AG04450 (cell line): ENCODE results near the gene RPLP2. TPM values are rescaled to one million over a fixed set of nuclear protein-coding genes. Genes with fewer than 3 reads are reported as not detected.

Experiments used
- CTCF ChIA-PET: fragments of 300-600, 350-600 bp; formaldehyde crosslinking; extraction: SDS; loops from one replicate; lab custom pipeline; 2022; ENCODE audit warnings: antibody characterized with exemption, inconsistent platforms; lab: Charles Lee
- POLR2A ChIA-PET: fragments of 350-600 bp; formaldehyde crosslinking; extraction: SDS; loops from one replicate; lab custom pipeline; 2021; ENCODE audit warnings: antibody characterized with exemption, inconsistent platforms; lab: Yijun Ruan, JAX
- DNase-seq: peaks from one replicate; pipeline ENCODE4 v3.0.0-alpha.2; 2011; ENCODE audit warnings: low read depth, low spot score
- H3K27ac ChIP-seq: one replicate; pipeline ENCODE4 v1.5.1; 2012; ENCODE audit warnings: low read depth, low read length, control low read depth
- H3K27me3 ChIP-seq: one replicate; pipeline ENCODE4 v1.6.0; 2012; ENCODE audit warnings: low read length; ENCODE audit not compliant: control insufficient read depth, insufficient read depth
- H3K4me3 ChIP-seq: 2 replicates; pipeline ENCODE4 v1.5.1; 2011; ENCODE audit warnings: mild to moderate bottlenecking, low read depth, low read length, control low read depth
- H3K9me3 ChIP-seq: 2 replicates; pipeline ENCODE4 v1.5.1; 2012; ENCODE audit warnings: low read length; ENCODE audit not compliant: control insufficient read depth, insufficient read depth
- polyA plus RNA-seq: library from polyadenylated mRNA; depleted of rRNA; stranded (reverse); fragments of >200 nt; gene quantifications from 2 replicates; pipeline ENCODE4 v1.2.3, GENCODE V29; 2011
- TF ChIP-seq, protein P1 (sequence below): IDR thresholded peaks from 2 replicates; pipeline ENCODE4 v1.5.1; 2011; ENCODE audit warnings: low read depth, low read length, control low read depth, inconsistent platforms

Gene RPLP2
- polyA plus RNA-seq, 1 experiment, result 1,115 TPM

GRCh38 chr11:777288-778255 lies 32.2 kb upstream of the RPLP2 start, which contains the start of gene GATD1:
TSS of gene GATD1 (minus strand) at chr11:777487. CDS start at chr11:777462, 25 bp downstream.
- peak within 1 kb of the TSS; percentile 21 for H3K27ac ChIP-seq
- H3K4me3 ChIP-seq, result peak within 1 kb of the TSS; percentile 82
- H3K27me3 ChIP-seq, result no peaks in the 10 kb centered on the region
- POLR2A ChIA-PET, result interaction anchor here (0.7 to 2.2 kb wide), 2 partner anchors 13 to 148 kb away, joined by 3 to 9 read pairs; partner anchors contain the start of gene CEND1
- H3K9me3 ChIP-seq, result no peaks in the 10 kb centered on the region; the same call in 1 of the 2 replicates
- TF ChIP-seq, protein P1, sequence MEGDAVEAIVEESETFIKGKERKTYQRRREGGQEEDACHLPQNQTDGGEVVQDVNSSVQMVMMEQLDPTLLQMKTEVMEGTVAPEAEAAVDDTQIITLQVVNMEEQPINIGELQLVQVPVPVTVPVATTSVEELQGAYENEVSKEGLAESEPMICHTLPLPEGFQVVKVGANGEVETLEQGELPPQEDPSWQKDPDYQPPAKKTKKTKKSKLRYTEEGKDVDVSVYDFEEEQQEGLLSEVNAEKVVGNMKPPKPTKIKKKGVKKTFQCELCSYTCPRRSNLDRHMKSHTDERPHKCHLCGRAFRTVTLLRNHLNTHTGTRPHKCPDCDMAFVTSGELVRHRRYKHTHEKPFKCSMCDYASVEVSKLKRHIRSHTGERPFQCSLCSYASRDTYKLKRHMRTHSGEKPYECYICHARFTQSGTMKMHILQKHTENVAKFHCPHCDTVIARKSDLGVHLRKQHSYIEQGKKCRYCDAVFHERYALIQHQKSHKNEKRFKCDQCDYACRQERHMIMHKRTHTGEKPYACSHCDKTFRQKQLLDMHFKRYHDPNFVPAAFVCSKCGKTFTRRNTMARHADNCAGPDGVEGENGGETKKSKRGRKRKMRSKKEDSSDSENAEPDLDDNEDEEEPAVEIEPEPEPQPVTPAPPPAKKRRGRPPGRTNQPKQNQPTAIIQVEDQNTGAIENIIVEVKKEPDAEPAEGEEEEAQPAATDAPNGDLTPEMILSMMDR, result no peak
- CTCF ChIA-PET, result no interaction called here
- DNase-seq, result no peak

GRCh38 chr11:778976-779954 lies 30.5 kb upstream of the RPLP2 start:
- ChIA-PET CTCF (interaction anchor here (0.7 kb wide), 1 partner anchor 277 kb away, joined by 3 read pairs; no protein-coding TSS in a partner anchor), POLR2A (interaction anchor here (0.7 kb wide), 1 partner anchor 15 kb away, joined by 4 read pairs; no protein-coding TSS in a partner anchor)
- H3K27me3 ChIP-seq, result no peaks in the 10 kb centered on the region
- H3K4me3 ChIP-seq, result no peak overlapping the region
- no peak overlapping the region for H3K27ac ChIP-seq
- no peak for DNase-seq
- TF ChIP-seq, protein P1, result no peak
- H3K9me3 ChIP-seq, result no peaks in the 10 kb centered on the region; the same call in 1 of the 2 replicates

DNA sequence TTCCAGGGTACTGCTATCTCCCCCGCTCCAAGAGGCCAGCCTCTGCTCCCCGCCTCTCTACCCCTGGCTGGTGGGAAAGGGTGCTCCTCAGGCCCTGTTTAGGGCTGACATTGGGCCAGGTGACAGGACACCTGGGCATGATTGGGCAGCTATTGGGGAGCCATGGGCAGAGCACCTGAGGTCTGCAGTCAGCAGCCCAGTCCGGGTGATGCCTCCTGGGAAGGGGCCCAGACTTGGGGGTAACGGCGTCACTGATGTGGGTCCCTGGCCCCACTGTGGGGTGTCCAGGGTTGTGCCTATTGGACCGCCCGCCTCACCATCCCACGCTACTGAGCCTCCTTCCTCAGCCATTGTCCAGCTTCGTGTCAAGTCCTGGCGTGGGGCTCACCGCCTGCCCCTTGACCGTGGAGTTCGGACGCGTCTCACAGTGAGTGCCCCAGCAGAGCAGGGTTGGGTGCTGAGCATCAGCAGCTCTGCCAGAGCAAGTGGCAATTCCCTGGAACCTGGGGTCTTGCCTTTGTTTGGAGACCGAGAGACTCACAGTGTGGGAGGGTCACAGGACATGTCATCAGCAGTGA lies 29.7 kb upstream of the RPLP2 start:
- Histone ChIP-seq H3K27me3 (no peaks in the 10 kb centered on the region), H3K9me3 (no peaks in the 10 kb centered on the region; the same call in 1 of the 2 replicates), H3K27ac (no peak overlapping the region), H3K4me3 (no peak overlapping the region)
- no peak for DNase-seq
- ChIA-PET POLR2A (no interaction called here), CTCF (no interaction called here)
- TF ChIP-seq, protein P1, result no peak

GRCh38 chr11:782264-783174 lies 27.2 kb upstream of the RPLP2 start:
- H3K4me3 ChIP-seq, result no peak overlapping the region
- POLR2A ChIA-PET, result interaction anchor here (1.4 kb wide), 1 partner anchor 14 kb away, joined by 3 read pairs; no protein-coding TSS in a partner anchor
- peak overlapping the region; percentile 90 for H3K27ac ChIP-seq
- TF ChIP-seq, protein P1, result no peak
- no peaks in the 10 kb centered on the region; the same call in 1 of the 2 replicates for H3K9me3 ChIP-seq
- CTCF ChIA-PET, result interaction anchor here (1.1 to 1.3 kb wide), 3 partner anchors 13 to 131 kb away, joined by 3 to 5 read pairs (median 4); no protein-coding TSS in a partner anchor
- no peak for DNase-seq
- H3K27me3 ChIP-seq, result no peaks in the 10 kb centered on the region
